Parathyroid adenoma (tissue), 2 donors: ENCODE results near the gene MSRB1.
"Not testable (repeated sequence)": the region's sequence is repeated elsewhere in the genome, so short reads cannot be mapped to it uniquely, and the experiment has no call there.

ENCODE experiments used
- H2AFZ ChIP-seq: fragments of 300-600 bp; sonication (generic); one replicate; pipeline ENCODE4 v1.7.0; 2017; ENCODE audit warnings: antibody characterized with exemption, mild to moderate bottlenecking
- H3K27ac ChIP-seq: fragments of 300-600 bp; sonication (generic); one replicate; pipeline ENCODE4 v1.7.0; 2017
- H3K27me3 ChIP-seq: fragments of 300-600 bp; sonication (generic); one replicate; pipeline ENCODE4 v1.7.0; 2017; ENCODE audit warnings: low read length; ENCODE audit not compliant: control insufficient read depth, insufficient read depth
- H3K36me3 ChIP-seq: fragments of 300-600 bp; sonication (generic); one replicate; pipeline ENCODE4 v1.7.0; 2017; ENCODE audit warnings: low read length; ENCODE audit not compliant: control insufficient read depth, insufficient read depth
- H3K4me1 ChIP-seq: fragments of 300-600 bp; sonication (generic); one replicate; pipeline ENCODE4 v1.7.0; 2017; ENCODE audit warnings: control low read depth
- H3K4me2 ChIP-seq: fragments of 300-600 bp; sonication (generic); one replicate; pipeline ENCODE4 v1.7.0; 2017; ENCODE audit warnings: low read length
- H3K4me3 ChIP-seq: fragments of 300-600 bp; sonication (generic); one replicate; pipeline ENCODE4 v1.7.0; 2017; ENCODE audit warnings: low read depth, low read length
- H3K79me2 ChIP-seq: fragments of 300-600 bp; sonication (generic); one replicate; pipeline ENCODE4 v1.7.0; 2017; ENCODE audit warnings: control low read depth
- H3K9ac ChIP-seq: fragments of 300-600 bp; sonication (generic); one replicate; pipeline ENCODE4 v1.7.0; 2017; ENCODE audit warnings: mild to moderate bottlenecking
- H3K9me3 ChIP-seq: fragments of 300-600 bp; sonication (generic); one replicate; pipeline ENCODE4 v1.7.0; 2017; ENCODE audit warnings: low read length; ENCODE audit not compliant: control insufficient read depth
- CTCF ChIP-seq: fragments of 300-600 bp; sonication (generic); IDR thresholded peaks from one replicate; pipeline ENCODE4 v1.7.0; 2017; ENCODE audit warnings: antibody characterized with exemption, mild to moderate bottlenecking
- donor health status: primary hyperparathyroidism.

The MSRB1 gene

GRCh38 chr16:1941162-1942046 lies 1.6 kb downstream of the MSRB1 start:
- no peak overlapping the region for H2AFZ ChIP-seq
- no peak for TF ChIP-seq CTCF
- no peaks in the 10 kb centered on the region for H3K79me2 ChIP-seq
- H3K27me3 ChIP-seq: no peaks in the 10 kb centered on the region
- H3K4me3 ChIP-seq: no peak overlapping the region
- H3K27ac ChIP-seq: peak overlapping the region; percentile 47
- no peaks in the 10 kb centered on the region for H3K36me3 ChIP-seq
- no peak overlapping the region for H3K9ac ChIP-seq
- H3K4me1 ChIP-seq: peaks cover 8% of the 10 kb centered on the region
- no peak overlapping the region for H3K4me2 ChIP-seq
- H3K9me3 ChIP-seq: no peaks in the 10 kb centered on the region

GRCh38 chr16:1940273-1941161 lies 2.5 kb downstream of the MSRB1 start:
- H3K4me1 ChIP-seq: peaks cover 8% of the 10 kb centered on the region
- TF ChIP-seq CTCF: no peak
- no peak overlapping the region for H3K27ac ChIP-seq
- H3K27me3 ChIP-seq: no peaks in the 10 kb centered on the region
- no peak overlapping the region for H3K9ac ChIP-seq
- H3K4me3 ChIP-seq: no peak overlapping the region
- no peaks in the 10 kb centered on the region for H3K9me3 ChIP-seq
- H2AFZ ChIP-seq: no peak overlapping the region
- H3K4me2 ChIP-seq: no peak overlapping the region
- no peaks in the 10 kb centered on the region for H3K79me2 ChIP-seq
- H3K36me3 ChIP-seq: no peaks in the 10 kb centered on the region

GRCh38 chr16:1939833-1940232 lies 3.2 kb downstream of the MSRB1 start:
- H3K9ac ChIP-seq, H3K4me2 ChIP-seq, H3K27me3 ChIP-seq, H3K4me3 ChIP-seq, H3K36me3 ChIP-seq, H2AFZ ChIP-seq, H3K27ac ChIP-seq, H3K9me3 ChIP-seq, H3K79me2 ChIP-seq, H3K4me1 ChIP-seq: not testable (repeated sequence)

- Histone ChIP-seq H3K9me3 (no peaks in the 10 kb centered on the region), H3K4me2 (no peak overlapping the region), H3K9ac (no peak overlapping the region), H2AFZ (no peak overlapping the region), H3K4me3 (no peak overlapping the region), H3K27ac (no peak overlapping the region), H3K4me1 (peaks cover 8% of the 10 kb centered on the region), H3K79me2 (no peaks in the 10 kb centered on the region), H3K36me3 (no peaks in the 10 kb centered on the region), H3K27me3 (no peaks in the 10 kb centered on the region)
- no peak for TF ChIP-seq CTCF
These were observed 4.1 kb downstream of the MSRB1 start for GRCh38 chr16:1938910-1939309.

- no peaks in the 10 kb centered on the region for H3K79me2 ChIP-seq
- no peak for TF ChIP-seq CTCF
- no peak overlapping the region for H3K9ac ChIP-seq
- H3K4me3 ChIP-seq: no peak overlapping the region
- H3K4me1 ChIP-seq: peaks cover 8% of the 10 kb centered on the region
- H3K27ac ChIP-seq: no peak overlapping the region
- no peak overlapping the region for H3K4me2 ChIP-seq
- H2AFZ ChIP-seq: no peak overlapping the region
- H3K36me3 ChIP-seq: no peaks in the 10 kb centered on the region
- no peaks in the 10 kb centered on the region for H3K27me3 ChIP-seq
- H3K9me3 ChIP-seq: no peaks in the 10 kb centered on the region
These were observed 4.7 kb downstream of the MSRB1 start for GRCh38 chr16:1938316-1938715.
